ENCODE data around the gene COL5A1. TPM values are rescaled to one million over a fixed set of nuclear protein-coding genes. Genes with fewer than 3 reads are reported as not detected.

COL5A1 gene
- total RNA-seq, 1 donor from 2014 or later = 28.9 TPM

- no peak for DNase-seq
- TF ChIP-seq, protein P1, sequence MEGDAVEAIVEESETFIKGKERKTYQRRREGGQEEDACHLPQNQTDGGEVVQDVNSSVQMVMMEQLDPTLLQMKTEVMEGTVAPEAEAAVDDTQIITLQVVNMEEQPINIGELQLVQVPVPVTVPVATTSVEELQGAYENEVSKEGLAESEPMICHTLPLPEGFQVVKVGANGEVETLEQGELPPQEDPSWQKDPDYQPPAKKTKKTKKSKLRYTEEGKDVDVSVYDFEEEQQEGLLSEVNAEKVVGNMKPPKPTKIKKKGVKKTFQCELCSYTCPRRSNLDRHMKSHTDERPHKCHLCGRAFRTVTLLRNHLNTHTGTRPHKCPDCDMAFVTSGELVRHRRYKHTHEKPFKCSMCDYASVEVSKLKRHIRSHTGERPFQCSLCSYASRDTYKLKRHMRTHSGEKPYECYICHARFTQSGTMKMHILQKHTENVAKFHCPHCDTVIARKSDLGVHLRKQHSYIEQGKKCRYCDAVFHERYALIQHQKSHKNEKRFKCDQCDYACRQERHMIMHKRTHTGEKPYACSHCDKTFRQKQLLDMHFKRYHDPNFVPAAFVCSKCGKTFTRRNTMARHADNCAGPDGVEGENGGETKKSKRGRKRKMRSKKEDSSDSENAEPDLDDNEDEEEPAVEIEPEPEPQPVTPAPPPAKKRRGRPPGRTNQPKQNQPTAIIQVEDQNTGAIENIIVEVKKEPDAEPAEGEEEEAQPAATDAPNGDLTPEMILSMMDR (IDR thresholded peaks at IDR 0.05; ENCODE audit: partially characterized antibody, unreplicated experiment) = no peak
- Mint-ChIP-seq H3K4me1 (ENCODE audit: low read depth, unreplicated experiment) (peaks cover 3% of the 10 kb centered on the region), H3K36me3 (ENCODE audit: unreplicated experiment) (peaks cover 7% of the 10 kb centered on the region), H3K27ac (ENCODE audit: unreplicated experiment) (no peak overlapping the region), H3K27me3 (ENCODE audit: unreplicated experiment) (peaks cover 3% of the 10 kb centered on the region), H3K4me3 (ENCODE audit: unreplicated experiment) (no peak overlapping the region), H3K9me3 (ENCODE audit: unreplicated experiment) (peaks cover 2% of the 10 kb centered on the region)
Observed at GRCh38 chr9:134677743-134678142, 36.1 kb downstream of the COL5A1 start.

DNA sequence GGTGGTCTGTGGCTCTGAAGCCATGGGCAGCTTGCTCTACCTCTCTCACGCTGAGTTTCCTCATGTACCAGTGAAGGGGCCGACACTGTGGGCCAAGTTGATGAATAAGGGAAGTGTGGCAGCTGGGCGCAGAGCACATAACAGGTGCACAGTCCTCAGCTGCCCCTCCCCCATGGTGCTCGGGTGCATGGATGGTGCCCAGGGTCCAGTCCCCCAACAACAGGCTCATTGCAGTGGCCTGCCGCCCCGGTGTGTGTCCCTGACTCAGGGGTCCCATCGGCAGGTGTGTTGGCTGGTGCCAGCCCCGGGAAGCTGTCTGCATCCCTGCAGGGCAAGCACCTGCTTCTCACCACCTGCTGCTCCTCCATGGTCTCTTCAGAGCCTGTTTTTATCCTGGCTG is 36.6 kb downstream of the COL5A1 start:
- no peak overlapping the region for H3K27ac Mint-ChIP-seq (ENCODE audit: unreplicated experiment)
- H3K4me3 Mint-ChIP-seq (ENCODE audit: unreplicated experiment) = no peak overlapping the region
- TF ChIP-seq, protein P1 (IDR thresholded peaks at IDR 0.05; ENCODE audit: partially characterized antibody, unreplicated experiment) = no peak
- peaks cover 3% of the 10 kb centered on the region for H3K27me3 Mint-ChIP-seq (ENCODE audit: unreplicated experiment)
- no peak for DNase-seq
- peaks cover 3% of the 10 kb centered on the region for H3K4me1 Mint-ChIP-seq (ENCODE audit: low read depth, unreplicated experiment)
- H3K36me3 Mint-ChIP-seq (ENCODE audit: unreplicated experiment) = peaks cover 7% of the 10 kb centered on the region
- H3K9me3 Mint-ChIP-seq (ENCODE audit: unreplicated experiment) = no peaks in the 10 kb centered on the region

GRCh38 chr9:134678666-134679443 is 37.3 kb downstream of the COL5A1 start:
- H3K27me3 Mint-ChIP-seq (ENCODE audit: unreplicated experiment) = peaks cover 3% of the 10 kb centered on the region
- no peaks in the 10 kb centered on the region for H3K9me3 Mint-ChIP-seq (ENCODE audit: unreplicated experiment)
- peaks cover 7% of the 10 kb centered on the region for H3K36me3 Mint-ChIP-seq (ENCODE audit: unreplicated experiment)
- no peak overlapping the region for H3K27ac Mint-ChIP-seq (ENCODE audit: unreplicated experiment)
- H3K4me3 Mint-ChIP-seq (ENCODE audit: unreplicated experiment) = no peak overlapping the region
- no peak for DNase-seq
- peaks cover 3% of the 10 kb centered on the region for H3K4me1 Mint-ChIP-seq (ENCODE audit: low read depth, unreplicated experiment)
- TF ChIP-seq, protein P1 (IDR thresholded peaks at IDR 0.05; ENCODE audit: partially characterized antibody, unreplicated experiment) = no peak

- H3K27ac Mint-ChIP-seq (ENCODE audit: unreplicated experiment) = no peak overlapping the region
- no peak overlapping the region for H3K4me3 Mint-ChIP-seq (ENCODE audit: unreplicated experiment)
- DNase-seq = no peak
- peaks cover 7% of the 10 kb centered on the region for H3K36me3 Mint-ChIP-seq (ENCODE audit: unreplicated experiment)
- TF ChIP-seq, protein P1 (IDR thresholded peaks at IDR 0.05; ENCODE audit: partially characterized antibody, unreplicated experiment) = no peak
- peaks cover 3% of the 10 kb centered on the region for H3K27me3 Mint-ChIP-seq (ENCODE audit: unreplicated experiment)
- no peaks in the 10 kb centered on the region for H3K9me3 Mint-ChIP-seq (ENCODE audit: unreplicated experiment)
- peaks cover 3% of the 10 kb centered on the region for H3K4me1 Mint-ChIP-seq (ENCODE audit: low read depth, unreplicated experiment)
Observed at GRCh38 chr9:134679616-134680392, 38.2 kb downstream of the COL5A1 start.

Data from glutamatergic neuron (in vitro differentiated cells).